ENCODE data around the gene GBF1.
"Not testable (repeated sequence)": the region's sequence is repeated elsewhere in the genome, so short reads cannot be mapped to it uniquely, and the experiment has no call there.

Gene GBF1

DNA sequence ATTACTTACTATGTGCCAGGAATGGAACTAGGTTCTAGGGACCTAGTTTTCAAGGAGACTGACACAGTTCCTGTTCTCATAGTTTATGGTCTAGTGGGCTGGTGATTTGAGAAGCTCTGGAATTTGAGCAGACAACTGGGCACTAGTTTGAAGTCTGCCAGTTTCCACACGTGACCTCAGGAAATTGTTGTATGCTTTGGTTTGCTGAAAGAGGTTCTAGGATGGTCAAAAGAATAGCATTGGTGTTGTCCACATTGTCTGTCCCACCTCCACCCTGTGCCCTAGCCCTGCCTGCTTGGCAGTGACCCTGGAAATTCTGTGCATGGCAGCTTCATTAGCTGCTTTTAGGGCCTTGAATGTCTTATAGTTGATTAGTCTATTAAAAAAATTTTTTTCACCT, 28.7 kb downstream of the GBF1 start:
- no peak for DNase-seq (ENCODE audit: low read depth)

DNA sequence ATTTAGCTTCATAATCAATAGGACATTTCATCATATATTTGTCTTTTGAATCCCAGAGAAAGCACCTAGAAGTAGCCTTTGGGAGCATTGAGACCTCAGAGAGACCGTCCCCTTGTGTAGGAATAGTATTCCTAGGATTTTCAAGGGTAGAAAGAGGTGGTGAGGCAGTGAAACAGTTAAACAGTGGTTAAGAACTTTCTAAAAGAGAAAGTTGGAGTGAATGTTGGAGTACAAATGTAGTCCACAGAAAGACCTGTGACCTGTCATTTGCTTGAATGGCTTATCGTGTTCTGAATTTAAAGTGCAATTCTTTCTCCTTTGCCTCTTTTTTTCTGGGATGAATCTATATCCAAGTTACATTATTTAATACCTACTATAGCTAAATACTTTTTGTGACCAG, 30.0 kb downstream of the GBF1 start:
- no peak for DNase-seq (ENCODE audit: low read depth)

- DNase-seq (ENCODE audit: low read depth) = no peak
These were observed 33.8 kb downstream of the GBF1 start for GRCh38 chr10:102279104-102279503.

DNA sequence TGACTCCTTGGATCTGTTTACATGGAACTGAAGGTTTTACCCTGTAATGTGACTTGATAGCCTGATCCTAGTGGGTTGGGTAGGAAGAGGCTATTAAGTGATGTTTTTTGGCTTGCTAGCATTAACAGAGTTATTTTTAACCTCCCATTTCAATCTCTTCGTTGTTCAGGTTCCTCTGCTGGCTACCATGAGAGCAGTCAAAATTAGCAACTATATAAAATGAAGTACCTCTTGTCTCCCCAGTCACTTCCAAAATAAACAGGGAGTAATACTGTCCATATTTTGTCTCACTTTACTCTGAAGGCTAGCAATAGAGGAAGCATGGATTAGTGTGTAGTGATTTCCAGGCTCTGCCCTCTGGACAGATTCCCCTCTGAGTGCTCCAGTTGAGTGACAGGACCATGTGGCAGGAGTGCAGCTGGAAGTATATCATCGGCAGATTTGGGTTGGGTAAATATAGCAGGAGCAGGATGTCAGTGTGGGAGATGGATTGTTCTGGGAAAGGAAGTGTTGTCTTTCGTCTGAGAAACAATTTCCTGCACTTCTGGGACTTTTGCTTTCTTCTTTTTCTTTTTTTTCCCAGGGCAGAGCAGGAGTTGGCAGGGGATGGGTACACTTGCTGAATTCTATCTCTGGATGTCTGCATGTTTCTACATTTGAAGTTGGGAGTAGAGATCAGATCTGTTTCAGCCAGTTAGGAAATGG, 35.2 kb downstream of the GBF1 start:
- no peak for DNase-seq (ENCODE audit: low read depth)

GRCh38 chr10:102281102-102281487, 35.8 kb downstream of the GBF1 start:
- no peak for DNase-seq (ENCODE audit: low read depth)

DNA sequence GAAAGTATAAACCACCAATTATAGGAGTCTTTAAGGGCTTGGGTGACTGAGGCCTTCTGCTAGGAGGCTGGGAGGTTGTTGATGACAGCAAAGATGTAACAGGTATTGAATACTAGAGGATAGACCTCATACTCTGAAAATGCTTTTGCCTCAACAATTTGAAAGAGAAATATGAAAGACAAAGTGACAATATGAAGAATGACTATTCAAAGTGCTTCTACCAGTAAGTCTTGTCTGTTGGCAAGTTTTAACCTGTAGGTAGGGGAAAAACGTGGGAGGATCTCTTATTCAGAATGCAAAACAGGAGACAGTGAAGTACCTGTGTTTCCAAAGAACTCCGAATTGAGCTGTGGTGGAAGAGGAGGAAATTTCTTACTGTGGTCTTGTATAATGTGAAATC, 38.2 kb downstream of the GBF1 start:
- no peak for DNase-seq (ENCODE audit: low read depth)

DNA sequence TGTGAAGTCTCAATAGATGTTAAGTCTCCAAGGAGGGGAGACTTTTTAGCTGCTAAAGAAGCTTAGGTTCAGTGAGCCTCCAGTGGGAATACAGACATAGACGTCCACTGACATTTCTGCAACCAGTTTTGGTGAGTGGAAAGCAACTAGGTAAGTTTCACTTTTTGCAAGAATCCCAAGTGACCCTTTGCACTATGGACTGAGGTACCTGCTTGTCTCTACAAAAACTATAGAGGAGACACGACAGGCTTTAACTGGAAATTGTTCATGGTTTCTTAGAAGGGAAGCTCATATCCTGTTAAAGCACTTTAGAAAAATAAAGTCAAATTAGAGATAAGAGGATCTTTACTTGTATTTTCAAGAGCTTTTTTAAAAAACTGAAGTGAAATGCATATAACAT, 38.6 kb downstream of the GBF1 start:
- DNase-seq (ENCODE audit: low read depth) = no peak

DNA sequence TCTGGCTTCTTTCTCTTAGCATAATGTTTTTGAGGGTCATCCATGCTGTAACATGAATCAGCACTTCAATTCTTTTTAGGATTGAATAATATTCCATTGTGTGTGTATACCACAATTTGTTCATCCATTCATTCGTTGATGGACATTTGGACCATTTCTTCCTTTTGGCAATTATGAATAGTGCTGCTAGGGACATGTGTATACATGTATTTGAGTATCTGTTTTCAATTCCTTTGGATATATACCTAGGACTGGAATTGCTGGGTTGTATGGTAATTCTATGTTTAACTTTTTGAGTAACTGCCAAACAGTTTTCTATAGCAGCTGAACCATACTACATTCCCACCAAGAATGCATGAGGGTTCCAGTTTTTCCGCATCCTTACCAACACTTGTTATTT, 39.2 kb downstream of the GBF1 start:
- DNase-seq (ENCODE audit: low read depth) = no peak

GRCh38 chr10:102285133-102285532, 39.8 kb downstream of the GBF1 start:
- no peak for DNase-seq (ENCODE audit: low read depth)

GRCh38 chr10:102286216-102286615, 40.9 kb downstream of the GBF1 start:
- DNase-seq (ENCODE audit: low read depth) = no peak

GRCh38 chr10:102287538-102287937, 42.2 kb downstream of the GBF1 start:
- no peak for DNase-seq (ENCODE audit: low read depth)

DNA sequence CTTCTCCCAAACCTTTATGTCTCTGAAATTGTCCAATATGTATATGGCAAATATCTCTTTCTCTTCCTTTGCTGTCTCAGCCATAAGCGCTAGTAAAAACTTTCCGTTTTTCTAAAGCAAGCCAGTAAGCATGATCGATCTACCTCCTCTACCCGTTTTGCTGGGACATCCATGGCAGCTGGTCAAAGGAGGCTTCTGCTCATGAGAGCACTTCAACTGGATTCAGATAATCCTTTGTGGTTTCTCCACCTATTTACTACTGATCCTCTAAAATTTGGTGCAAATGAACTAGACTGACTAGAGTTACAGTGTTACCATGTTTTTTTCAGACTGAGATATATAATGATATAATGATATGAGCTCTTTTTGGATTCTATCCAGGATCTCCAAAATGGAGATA, 42.7 kb downstream of the GBF1 start:
- no peak for DNase-seq (ENCODE audit: low read depth)

DNA sequence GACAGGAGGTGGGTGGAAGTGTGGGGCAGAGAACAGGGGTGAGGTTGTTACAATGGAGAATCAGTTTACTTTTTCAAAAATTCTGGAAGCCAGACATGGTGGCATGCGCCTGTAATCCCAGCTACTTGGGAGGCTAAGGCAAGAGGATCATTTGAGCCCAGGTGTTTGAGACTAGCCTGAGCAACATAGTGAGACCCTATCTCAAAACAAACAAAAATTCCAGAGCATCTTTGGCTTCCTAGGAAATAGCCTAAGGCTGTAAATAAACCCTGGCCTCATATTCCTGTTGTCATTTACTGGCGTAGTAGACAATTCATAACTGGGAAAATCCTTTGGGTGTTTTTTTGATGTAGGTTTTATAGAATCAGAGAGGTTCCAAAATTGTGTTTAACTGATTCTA, 44.0 kb downstream of the GBF1 start:
- DNase-seq (ENCODE audit: low read depth) = no peak

DNA sequence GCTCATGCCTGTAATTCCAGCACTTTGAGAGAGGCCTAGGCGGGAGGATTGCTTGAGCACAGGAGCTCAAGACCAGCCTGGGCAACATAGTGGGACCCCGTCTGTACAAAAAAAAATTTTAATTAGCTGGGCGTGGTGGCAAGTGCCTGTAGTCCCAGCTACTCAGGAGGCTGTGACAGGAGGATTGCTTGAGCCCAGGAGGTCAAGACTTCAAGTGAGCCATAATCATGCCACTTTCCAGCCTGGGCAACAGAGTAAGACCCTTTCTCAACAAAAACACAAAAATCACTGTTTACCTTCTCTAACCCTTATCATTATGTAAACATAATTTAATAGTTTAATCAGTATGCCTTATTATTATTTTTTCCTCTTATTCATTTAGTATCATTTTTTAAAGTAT, 44.5 kb downstream of the GBF1 start:
- no peak for DNase-seq (ENCODE audit: low read depth)

GRCh38 chr10:102291221-102291905, 46.0 kb downstream of the GBF1 start:
- no peak for DNase-seq (ENCODE audit: low read depth)

DNA sequence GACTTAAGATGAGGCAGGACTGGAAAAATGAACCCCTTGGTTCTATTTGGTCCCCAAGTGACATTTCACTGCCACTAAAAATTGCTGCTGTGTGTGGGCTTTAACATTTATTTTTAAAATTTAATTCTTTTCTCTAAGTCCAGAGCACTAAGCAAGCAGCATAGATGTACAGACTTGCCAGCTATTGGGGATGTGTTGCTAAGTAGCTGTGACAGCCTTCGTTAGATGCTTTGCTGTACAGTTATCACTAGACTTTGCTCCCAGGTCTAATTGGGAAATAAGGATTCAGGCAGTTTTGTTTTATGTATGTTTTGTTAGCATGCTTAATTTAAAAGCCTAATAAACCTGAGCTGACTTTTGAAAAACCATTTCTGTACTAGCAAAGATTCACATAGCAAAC, 51.8 kb downstream of the GBF1 start:
- DNase-seq (ENCODE audit: low read depth) = no peak

DNA sequence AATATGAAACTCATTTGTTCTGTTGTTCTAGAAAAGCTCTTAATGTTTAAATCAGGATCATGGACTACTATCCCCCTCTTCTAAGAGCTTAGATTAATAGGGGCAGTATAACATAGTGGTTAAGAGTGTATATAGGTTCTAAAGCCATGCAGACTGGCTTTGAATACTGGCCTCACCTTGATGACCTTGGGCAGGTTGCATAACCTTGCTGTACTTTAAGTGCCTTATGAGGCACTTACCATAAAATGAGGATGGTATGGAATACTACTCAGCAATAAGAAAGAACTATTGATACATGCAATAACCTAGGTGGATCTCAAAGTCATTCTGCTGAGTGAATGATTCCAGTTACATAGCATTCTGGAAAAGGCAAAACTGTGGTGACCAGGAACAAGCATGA, 53.6 kb downstream of the GBF1 start:
- no peak for DNase-seq (ENCODE audit: low read depth)

DNA sequence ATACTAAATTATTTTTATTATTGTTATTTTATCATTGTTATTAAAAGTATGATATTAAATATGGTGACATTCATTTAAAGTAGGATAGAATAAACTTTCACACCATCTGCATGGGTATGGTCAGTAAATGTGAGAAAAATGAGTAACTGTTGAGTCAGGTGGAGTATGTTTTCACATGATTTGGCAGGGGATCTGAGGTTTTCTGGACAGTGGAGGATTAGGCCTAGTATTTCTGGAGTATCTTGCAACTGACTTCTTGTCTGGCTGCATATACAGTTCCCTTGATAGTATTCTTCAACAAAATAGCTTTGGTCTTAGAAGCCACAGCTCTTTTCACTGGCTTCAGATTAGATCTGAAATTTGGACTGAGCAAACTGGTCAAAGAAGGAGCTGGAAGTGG, 54.5 kb downstream of the GBF1 start:
- DNase-seq (ENCODE audit: low read depth) = no peak

DNA sequence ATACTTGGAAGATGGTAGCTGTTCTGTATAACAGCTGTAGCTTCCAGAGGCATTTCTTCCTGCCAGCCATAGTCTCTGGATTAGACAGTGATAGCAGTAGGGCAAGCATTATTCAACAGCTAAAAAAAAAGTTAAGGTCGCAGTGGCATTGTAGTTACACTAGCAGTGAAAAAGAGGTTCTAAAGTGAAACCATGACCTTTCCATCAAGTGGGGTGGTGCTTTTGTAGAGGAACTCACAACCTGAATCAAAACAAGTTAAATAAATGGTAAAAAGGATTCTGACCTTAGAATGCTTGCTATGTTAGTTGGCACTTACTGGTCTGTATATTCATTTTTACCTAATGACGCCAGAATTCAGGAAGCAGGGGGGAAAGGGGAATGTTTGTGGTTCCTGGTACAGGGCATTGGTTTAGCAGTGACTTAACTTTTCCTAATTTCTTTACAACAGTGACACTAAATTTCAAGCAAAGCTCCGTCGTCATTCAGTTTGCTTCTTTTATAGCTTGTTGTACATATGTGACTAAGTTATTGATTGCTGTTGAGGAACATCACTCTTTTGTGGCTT, 55.0 kb downstream of the GBF1 start:
- no peak for DNase-seq (ENCODE audit: low read depth)

DNA sequence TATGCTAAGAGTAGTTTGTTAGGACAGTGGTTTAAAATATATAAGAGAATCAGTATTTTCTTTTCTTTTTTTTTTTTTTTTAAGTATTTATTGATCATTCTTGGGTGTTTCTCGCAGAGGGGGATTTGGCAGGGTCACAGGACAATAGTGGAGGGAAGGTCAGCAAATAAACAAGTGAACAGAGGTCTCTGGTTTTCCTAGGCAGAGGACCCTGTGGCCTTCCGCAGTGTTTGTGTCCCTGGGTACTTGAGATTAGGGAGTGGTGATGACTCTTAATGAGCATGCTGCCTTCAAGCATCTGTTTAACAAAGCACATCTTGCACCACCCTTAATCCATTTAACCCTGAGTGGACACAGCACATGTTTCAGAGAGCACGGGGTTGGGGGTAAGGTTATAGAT, 55.6 kb downstream of the GBF1 start:
- not testable (repeated sequence) for DNase-seq (ENCODE audit: low read depth)

GRCh38 chr10:102301332-102301731, 56.0 kb downstream of the GBF1 start:
- not testable (repeated sequence) for DNase-seq (ENCODE audit: low read depth)

GRCh38 chr10:102302611-102303010, 57.3 kb downstream of the GBF1 start:
- no peak for DNase-seq (ENCODE audit: low read depth)

GRCh38 chr10:102306006-102306405, 60.7 kb downstream of the GBF1 start:
- DNase-seq (ENCODE audit: low read depth) = no peak

GRCh38 chr10:102306710-102307109, 61.4 kb downstream of the GBF1 start:
- DNase-seq (ENCODE audit: low read depth) = no peak
